ENCODE data around the gene ARL15.

DNA sequence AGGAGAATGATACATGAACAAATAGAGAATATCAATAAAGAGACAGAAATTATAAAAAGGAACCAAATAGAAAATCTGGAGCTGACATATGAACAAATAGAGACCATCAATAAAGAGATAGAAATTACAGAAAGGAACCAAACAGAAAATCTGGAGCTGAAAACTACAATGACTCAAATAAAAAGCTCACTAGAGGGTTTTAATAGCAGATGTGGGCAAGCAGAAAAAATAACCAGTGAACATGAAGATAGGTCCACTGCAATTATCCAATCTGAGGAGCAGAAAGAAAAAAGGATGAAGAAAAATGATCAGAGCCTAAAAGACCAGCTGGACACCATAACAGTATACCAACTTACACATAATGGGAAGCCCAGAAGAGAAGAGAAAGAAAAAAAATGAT is 353.7 kb downstream of the ARL15 start:
- TF ChIP-seq POLR2AphosphoS5 (IDR thresholded peaks at IDR 0.05) (no peak), POLR2A (IDR thresholded peaks at IDR 0.05) (no peak), CTCF (IDR thresholded peaks at IDR 0.05) (no peak), EP300 (IDR thresholded peaks at IDR 0.05) (no peak)
